ENCODE results near the gene ZNF804B.

The ZNF804B gene

DNA sequence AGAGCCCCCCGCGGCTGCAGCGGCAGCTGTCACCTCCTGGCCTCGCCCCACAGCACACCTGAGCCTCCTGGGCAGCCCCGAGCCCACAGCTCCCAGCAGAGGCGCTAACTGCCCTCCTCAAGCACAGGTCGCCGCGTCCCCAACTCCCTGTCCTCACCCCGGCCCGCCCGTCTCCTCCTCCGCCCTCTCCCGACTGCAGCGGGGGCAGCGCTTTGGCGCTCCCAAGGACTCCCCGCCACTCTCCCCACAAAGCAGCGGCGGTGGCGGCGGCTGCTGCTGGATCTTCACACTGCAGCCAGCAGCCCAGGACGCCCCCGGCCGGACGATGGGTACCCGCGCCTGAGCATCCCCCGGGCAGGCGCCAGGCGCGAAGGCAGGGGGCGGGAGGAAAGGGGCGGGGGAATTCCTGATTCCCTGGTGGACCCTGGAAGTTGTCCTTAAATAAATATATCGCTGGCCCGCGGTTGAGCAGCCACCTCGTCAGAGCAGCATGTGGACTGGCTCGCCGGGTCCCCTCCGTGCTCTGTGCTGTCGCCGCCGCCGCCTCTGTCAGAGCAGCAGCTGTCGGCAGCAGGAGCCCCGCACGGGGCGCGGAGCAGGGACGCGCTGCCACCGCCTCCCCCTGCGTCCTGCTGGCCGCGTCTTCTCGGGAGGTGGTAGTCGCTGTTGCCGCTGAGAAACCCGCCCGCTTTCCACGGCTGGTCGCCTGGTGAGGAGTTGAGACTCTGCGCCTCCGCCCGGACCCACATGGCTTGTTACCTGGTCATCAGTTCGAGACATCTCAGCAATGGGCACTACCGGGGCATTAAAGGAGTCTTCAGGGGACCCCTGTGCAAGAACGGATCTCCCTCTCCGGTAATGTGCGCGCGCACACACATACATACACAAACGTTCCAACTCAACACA, at the start of gene ZNF804B:
Gene ZNF804B, plus strand, starts transcription at position 471 of the 906 bp plus-strand sequence. Its CDS starts 277 bp downstream, at position 748.
- DNase-seq, result peak in 1 of 2 donors; percentile 20

DNA sequence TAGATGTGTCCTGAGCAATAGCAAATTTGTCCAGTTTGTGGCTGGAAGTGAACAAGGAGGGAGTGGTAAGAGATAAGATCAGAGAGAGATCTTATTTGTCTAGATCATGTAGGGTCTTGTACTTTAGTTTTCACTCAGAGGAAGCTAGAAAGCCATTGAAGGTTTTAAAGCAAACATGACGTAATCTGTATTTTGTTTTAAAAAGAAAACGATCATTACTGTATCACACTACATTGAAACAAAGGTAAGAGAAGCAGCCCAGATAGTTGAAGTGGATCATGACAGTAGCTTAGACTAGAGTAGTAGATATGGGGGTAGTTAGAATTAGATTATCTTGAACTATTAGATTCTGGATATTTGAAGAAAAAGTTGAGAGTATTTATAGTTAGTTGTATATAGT, 23.6 kb upstream of the ZNF804B start:
- DNase-seq, result no peak

DNA sequence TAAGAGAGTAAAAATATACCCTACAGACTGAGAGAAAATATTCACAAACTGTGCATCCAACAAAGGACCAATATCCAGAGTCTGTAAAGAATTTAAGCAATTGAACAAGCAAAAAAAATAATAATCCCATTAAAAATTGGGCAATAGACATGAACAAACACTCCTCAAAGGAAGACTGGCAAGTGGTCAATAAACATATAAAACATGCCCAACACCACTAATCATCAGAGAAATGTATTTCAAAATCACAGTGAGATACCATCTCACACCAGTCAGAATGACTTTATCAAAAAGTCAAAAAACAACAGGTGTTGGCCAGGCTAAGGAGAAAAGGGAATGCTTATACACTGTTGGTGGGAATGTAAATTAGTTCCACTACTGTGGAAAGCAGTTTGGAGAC, 21.9 kb upstream of the ZNF804B start:
- DNase-seq, result no peak

DNA sequence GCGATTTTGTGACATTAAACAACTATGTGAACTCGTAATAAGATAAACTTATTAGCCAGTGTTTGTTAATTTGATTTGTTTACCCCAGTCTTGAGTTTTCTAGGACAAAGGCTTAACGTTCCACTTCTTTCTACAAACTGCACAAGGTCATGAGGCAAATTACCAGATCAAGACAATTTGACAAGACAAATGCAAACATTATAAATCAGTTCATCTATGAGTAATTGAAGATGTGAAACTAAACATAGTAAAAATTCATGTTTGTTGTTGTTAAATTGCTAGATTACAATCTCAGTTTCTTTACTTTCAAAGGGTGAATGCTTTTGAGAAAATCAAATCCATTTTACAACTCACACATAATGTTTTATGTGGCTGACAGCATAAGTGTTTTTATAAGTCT, 13.4 kb upstream of the ZNF804B start:
- DNase-seq, result no peak

DNA sequence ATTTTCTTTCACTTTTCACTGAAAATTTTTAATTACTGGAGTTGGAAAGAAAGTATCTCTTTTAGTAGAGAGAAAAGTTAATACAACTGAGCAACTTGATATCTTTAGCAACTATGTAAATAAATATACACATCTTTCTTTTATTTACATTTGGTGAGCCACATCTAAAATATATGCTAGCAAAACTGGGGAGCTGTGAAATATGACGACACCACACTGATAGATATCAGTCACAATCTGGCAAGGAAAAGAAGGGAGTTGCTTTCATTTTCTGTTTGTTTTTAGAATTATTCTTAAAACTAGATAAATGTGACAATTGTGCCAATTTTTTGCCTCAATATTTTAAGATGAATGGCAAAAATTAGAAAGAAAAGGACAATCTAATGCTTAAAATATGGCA, 2.7 kb upstream of the ZNF804B start:
- DNase-seq, result no peak

DNA sequence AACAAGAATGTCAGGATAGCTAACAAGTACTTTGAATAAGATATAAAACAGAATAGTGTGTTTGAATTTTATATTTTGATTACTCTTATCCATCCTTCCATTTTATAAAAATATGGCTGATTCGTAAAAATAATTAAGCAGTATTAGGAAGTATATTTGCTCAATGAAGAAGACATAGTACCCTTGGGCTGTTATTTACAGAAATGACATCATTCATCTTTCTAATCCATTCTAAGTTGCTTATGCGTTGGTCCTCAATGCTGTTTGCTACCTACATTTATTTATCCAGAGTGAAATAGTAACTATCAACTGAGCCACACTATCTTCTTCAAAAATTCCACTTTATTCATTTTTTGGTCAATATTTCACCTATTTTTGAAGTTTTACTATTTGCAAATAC, 2.1 kb upstream of the ZNF804B start:
- DNase-seq, result no peak

DNA sequence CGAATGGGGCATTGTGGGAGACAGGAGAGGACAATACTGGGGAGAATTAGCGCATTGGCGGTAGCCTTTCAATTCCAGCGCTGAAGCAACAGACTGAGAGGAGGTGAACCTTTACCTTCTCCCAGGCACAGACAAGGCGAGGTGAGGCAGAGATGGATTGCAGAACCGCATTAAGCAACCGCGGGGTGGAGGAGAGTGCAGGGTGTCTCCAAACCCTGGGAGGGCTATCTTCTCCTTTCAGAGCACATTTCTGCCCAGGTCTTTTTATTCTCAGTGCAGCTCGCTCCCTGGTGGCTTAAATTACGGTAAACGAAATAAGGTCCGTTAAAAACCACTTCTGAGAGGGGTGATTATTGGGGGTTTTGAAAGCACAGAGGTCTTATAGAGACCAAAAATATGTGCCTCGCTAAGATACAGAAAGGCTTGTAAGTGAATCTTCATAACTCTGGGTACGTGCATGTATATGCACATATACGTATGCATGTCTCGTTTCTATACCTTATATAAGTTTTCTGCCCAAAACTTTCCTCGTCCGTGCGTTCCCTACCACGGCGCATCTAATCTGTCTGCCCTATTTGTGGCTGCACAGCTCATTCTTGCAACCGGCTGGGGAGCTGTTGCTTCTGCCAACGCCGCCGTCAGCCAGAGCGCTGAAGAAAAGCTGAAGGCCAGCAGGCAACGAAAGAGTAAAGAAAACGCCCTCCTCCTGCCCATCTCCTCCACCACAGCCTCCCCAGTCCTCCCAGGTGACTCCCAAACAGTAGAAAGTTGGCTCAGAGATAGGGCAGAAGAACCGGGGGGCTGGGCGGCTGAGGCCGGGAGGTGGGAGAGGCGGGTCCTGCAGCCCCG, 895 bp upstream of the ZNF804B start:
- DNase-seq, result no peak

DNA sequence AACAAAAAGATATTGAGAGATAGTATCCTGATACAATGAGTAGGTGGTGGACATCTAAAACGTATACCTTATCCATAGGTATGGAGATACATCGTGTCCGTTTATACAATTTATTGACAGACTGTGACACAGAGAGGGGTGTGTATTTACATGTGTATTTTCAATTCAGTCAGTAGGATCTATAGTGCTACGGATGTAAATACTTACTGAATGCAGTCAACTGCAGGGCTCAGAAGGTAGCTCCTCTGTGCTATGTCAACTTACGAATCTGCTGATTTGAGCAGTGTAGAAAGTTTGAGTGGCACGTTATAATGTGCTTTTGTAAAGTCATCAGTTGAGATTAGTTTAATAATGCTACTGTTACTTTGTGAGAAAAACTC, 626 bp downstream of the ZNF804B start:
- DNase-seq, result no peak

DNA sequence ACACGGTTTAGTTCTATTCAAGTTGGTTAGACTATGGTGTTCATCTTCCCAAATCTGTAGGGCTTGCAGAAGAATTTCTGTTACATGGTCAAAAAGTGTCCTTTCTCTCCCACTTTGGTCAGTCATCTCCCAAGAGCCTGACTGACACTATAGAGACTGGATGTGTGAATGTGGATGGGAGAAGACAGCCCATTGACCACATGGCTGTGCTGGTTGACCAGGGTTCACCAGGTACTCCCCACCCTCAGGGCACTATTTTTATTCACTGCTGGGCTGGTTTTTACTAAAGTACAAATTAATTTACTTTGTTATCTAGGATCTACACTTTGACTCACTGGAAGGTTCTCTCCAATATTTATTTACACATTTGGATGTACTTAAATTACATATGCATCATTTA, 2.3 kb downstream of the ZNF804B start:
- no peak for DNase-seq

DNA sequence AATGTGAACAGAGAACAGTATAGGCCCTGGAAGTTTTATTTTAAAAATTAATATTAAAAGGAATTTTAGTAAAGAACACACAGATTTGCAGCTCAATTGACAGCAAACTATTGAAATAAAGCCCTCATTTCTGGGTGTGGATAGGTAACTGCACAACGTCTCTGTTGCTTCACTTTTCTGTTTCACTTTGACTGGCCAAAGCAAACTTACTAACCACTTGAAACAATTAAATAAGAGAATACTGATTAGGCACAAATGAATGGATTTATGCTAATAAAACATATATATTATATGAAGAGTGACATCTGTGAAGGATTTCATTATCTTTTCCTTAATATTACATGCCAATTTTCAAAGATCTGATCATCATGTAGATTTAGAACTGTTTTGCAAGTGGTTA, 11.9 kb downstream of the ZNF804B start:
- DNase-seq, result no peak

DNA sequence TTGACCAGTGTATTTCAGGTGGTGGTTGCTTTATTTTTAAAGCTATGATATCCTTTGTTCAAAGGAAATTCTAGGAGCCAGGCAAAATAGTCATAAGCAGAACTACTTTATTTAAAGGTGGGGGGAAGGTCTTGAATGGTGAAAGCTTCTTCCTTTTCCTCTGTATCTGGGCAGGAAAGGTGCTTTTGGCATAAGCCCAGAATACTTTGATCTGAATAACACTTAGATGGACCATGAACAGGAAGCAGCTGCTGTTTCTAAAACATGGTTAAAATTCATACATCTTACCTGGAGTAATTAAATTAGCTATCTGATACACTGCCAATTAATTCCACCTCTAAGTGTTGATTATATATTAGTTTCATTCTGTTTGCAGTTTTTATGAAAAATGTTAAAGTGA, 13.3 kb downstream of the ZNF804B start:
- DNase-seq, result no peak

DNA sequence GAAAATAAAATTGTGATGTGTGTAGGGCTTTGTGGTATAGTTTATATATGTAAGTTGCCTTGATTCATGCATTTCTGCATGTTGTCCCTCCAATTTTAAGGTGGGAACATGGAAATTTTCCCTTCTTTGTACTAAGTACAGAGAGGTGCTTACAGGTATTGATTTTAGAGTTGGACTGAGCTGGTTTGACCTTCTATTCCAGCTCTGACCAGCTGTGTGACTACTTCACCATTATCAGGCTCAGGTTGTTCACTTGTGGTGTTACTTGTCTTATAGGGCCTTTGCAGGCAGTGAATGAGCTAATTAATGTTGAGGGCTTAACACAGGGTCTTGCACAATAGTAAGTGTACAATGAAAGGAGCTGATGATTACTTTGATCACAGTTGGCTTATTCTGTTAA, 16.3 kb downstream of the ZNF804B start:
- no peak for DNase-seq

DNA sequence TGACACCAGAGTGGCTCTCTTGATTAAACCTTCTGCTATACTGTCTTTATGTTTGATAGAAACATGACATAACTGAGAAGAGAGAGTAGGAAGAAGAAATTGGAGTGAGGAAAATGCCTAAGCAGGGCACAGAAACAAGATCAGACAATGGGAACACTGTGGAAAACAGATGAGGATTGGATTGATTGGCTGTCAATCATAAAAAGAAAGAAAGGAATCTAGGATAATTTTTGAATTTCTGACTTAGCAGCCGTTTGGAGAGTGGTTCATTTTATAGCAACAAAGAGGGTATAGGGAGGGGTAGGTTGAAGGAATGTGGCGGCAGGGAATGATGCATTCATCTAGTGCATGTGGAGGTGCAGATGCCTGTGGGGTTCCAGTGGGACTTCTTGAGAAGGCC, 28.3 kb downstream of the ZNF804B start:
- DNase-seq, result no peak

DNA sequence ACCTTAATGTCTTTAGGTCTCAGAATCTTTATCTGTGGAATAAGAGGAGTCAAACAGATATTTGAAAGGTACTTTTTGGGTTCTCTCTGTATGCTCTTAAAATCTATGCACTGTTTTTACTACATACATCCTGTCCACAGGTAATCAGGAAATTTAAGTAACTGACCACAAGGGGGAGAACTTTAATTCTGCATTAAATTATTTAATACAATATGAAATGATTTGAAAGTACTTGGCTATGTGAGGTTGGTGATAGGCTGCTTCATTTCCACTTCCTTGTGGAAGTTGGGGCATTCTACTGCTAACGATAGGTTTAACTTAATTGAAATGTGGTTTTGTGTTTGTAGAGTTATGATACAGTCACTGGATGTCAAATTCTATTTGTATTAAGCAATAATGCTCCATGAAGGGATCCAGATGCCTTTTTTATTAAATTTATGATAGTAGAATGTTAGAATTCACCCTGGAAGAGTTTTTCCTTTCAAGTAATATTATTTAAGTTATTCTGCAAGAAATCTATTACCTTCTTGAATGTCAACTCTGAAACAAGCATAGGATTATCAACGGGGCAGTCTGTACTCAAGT, 30.1 kb downstream of the ZNF804B start:
- DNase-seq, result peak in 1 of 2 donors; percentile 3

DNA sequence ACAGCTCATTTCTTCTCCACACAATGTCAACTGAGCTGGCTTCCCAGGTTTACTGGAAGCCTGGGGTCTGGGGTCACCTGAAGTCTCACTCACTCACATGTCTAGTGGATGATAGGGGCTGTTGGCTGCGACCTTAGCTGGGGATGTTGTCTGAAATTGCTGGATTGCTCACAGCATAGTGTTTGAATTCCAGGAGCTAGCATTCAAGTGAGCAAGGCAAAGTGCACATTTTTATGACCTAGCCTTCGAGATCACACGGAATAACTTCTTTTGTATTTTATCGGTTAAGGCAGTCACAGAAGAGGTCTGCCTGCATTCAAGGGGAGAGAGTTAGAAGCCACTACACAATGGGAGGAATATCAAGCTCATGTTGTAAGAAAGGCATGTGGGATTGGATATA, 32.4 kb downstream of the ZNF804B start:
- DNase-seq, result no peak

DNA sequence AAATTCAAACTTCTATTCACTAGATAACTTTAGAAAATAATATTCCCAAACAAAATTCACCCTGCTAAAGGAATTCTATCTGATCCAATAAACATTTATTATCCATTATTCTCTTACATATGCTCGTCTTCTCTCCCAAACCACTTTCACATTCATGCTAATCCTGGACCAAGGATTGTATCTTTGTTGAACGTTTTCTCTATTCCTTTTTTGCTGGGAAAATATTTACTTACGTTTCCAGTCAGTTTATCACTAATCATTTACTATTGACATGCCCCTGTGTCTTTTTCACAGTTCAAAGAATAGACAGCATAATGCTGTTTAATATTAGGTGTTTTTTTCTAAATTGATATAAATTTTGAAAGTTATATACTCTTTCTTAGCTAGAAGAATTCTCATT, 32.9 kb downstream of the ZNF804B start:
- no peak for DNase-seq

DNA sequence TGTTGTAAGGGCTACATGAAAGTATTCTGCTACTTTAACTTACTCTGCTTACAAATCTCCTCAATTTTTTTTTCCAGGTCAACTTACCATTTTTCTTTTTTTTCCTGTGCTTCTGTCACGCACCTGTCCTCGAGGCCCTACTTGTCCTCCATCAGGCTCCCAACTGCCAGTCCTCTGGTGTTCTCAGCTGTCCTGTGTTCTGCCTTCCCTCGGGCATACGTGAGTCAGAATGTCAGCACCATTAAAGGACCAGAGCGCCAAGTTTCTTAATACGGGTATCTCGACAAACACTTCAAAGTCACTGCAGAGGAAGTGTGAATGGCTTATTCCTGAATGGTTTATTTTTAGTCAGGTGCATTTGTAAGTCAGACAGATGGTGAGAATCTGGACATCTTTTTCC, 36.1 kb downstream of the ZNF804B start, which contains the start of gene TEX47:
Gene TEX47, minus strand, starts transcription at position 185 of the 400 bp plus-strand sequence. CDS start 795 bp downstream, outside the sequence.
- no peak for DNase-seq

DNA sequence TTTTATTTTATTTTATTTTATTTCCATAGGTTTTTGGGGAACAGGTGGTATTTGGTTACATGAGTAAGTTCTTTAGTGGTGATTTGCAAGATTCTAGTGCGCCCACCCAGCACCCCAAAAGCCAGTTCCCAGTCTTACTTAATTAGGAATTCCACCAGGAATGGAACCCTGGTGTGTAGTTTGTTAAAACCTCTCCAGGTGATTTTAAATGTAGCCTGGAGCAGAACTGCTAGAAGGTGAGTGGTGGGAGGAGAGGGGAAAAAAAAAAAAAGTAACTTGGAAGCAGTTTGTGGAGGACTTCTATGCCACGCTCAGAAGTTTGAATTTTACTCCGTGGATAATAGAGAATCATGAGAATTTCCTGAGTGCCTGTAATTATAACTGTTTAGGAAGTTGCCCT, 41.5 kb downstream of the ZNF804B start:
- no peak for DNase-seq

DNA sequence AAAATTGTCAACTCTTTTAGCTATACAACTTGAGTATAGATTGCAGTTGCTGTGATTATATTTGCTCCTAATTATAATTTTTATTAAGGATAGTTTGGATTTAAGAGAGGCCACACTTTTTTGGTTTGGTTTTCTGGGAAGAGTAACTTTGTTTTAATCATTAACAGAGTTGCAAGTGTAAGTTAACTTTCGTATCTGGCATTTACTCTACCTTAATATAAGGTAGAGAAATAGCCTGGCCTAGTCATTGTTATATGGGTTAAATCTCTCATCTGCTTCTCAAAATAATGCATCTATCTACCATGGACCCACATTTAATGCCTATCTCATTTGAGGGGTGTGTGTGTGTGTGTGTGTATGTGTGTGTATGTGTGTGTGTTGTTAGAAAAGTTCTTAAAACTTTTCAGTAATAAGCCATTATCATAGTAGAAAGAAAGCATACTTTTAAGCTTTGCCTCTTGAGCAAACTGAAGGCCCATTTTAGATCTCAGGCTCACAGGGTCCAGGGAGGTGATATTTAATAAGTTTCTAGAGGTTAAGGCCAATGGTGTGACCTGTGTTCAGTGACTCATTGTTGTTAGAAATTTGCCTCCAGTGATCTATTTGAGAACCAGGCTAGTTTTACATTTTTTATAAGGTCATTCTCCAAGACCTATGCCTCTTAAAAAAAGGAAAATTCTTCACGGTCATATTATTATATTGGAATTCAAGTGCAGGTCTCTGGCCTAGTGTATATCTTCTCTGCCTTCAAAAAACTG, 47.0 kb downstream of the ZNF804B start:
- DNase-seq, result no peak

DNA sequence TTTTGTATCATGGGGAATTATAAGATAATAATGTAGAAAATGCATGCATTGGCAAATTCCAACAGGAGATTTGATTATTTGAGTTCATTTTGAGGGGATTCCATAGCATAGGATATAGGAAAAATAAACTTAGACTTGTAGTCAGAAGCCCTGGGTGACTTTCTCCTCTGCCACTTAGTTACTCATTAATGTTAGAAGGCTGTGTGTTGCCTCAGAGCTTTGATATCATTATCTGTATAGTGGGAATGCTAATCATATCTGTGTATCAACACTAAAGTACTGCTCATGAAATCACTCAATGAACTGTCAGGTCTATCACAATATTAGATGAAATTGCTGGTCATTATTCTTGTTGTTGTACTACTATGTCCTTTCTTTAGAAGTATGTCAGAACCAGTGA, 59.1 kb downstream of the ZNF804B start:
- no peak for DNase-seq

DNA sequence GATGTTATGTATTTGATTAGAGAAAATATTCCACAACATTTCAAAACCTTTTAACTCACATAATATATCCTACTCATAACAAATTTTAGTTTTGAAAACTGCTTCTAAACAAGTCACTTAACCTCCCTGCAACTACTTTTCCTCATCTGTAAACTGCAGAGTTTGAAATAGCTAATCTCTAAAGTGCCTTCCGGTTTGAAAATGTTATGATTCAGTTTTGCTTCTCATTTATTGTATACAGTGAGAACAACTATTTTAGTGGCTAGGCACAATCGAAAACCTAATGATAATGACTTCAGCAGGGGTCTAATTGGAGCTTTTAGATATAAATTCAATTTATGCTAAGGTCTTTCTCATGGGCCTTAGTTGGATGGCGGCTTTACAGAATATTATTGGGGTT, 66.7 kb downstream of the ZNF804B start:
- DNase-seq, result no peak

DNA sequence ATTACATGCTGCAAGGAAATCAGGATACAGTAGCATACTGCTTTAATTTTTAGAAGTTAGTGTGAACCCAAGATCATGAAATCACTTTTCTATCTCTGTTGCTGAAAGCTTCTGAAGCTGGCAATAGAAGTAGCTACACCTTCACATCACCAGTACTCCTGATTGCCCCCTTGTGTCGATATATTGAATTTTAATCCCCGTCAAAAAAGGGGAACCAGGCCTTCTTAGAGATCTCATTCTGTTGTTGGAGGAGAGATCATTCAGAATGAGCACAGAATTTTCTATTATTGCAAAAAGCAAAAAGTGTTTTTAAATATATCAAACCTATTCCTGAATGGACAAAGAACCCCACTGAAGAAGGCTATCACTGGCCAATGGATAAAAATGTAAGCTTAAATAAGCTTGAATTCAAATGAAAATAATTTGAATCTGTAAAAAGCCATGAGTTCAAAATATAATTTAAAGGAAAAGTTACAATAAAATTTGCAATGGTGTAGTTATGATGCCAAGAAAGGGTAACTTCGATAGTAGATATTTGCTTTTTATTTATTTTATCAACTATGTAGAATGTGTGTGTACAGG, 75.7 kb downstream of the ZNF804B start:
- DNase-seq, result no peak
